GM12878 (cell line): ENCODE data around the gene XRCC6. TPM values are rescaled to one million over a fixed set of nuclear protein-coding genes. Genes with fewer than 3 reads are reported as not detected.

Experiments used
- ATAC-seq: fragments of 200-7000 bp; cut with Tn5 transposase; 3 replicates; pipeline ENCODE4 v1.9.1; 2020; ENCODE audit warnings: mild to moderate bottlenecking, moderate library complexity
- BruUV-seq: library from RNA; stranded (reverse); fragments of 400-500 nt; replicated peaks from 2 replicates; lab custom pipeline; 2021; lab: Mats Ljungman, UMichigan
- CTCF ChIA-PET: fragments of 300-600 bp; sonication (Branson Sonifier 250); formaldehyde crosslinking; extraction: SDS; loops from one replicate; lab custom pipeline; 2021; ENCODE audit warnings: inconsistent platforms; lab: Yijun Ruan, JAX
- POLR2A ChIA-PET: fragments of 350-600 bp; formaldehyde crosslinking; extraction: SDS; loops from one replicate; lab custom pipeline; 2021; ENCODE audit warnings: inconsistent platforms; lab: Charles Lee
- RAD21 ChIA-PET: fragments of 300-600 bp; sonication (Branson Sonifier 250); formaldehyde crosslinking; loops from one replicate; lab custom pipeline; 2023; ENCODE audit warnings: antibody characterized with exemption; ENCODE audit not compliant: unreplicated experiment; lab: Charles Lee
- SMC1A ChIA-PET: fragments of 300-600 bp; sonication (Branson Sonifier 250); formaldehyde crosslinking; loops from one replicate; lab custom pipeline; 2023; ENCODE audit not compliant: unreplicated experiment, uncharacterized antibody; lab: Charles Lee
- DNase-seq: peaks from one replicate; pipeline ENCODE4 v3.0.0-alpha.2; 2011; ENCODE audit warnings: low read depth, low spot score
- FAIRE-seq: peaks from 3 replicates; lab custom pipeline; 2011; peaks lifted over from hg19 to GRCh38; lab: Jason Lieb, UNC
- H2AFZ ChIP-seq: 2 replicates; pipeline ENCODE4 v1.6.0; 2011; ENCODE audit warnings: low read depth, low read length, control low read depth; ENCODE audit not compliant: control insufficient read depth
- H3K27ac ChIP-seq: 2 replicates; pipeline ENCODE4 v1.5.1; 2011; ENCODE audit warnings: control low read depth; ENCODE audit not compliant: control insufficient read depth, insufficient read depth
- H3K27me3 ChIP-seq, 2 experiments: replicated peaks in 1 of 2; 2 replicates each; pipeline versions ENCODE4 v1.6.0 to v1.6.1; 2011; ENCODE audit warnings: low read length in 1 of 2; ENCODE audit not compliant: control insufficient read depth in 2 of 2, insufficient read depth in 2 of 2
- H3K36me3 ChIP-seq, 2 experiments: 2 replicates each; pipeline ENCODE4 v1.5.1; 2011; ENCODE audit warnings: low read length in 1 of 2; ENCODE audit not compliant: control insufficient read depth in 2 of 2, insufficient read depth in 2 of 2
- H3K4me1 ChIP-seq: 2 replicates; pipeline ENCODE4 v1.6.1; 2011; ENCODE audit warnings: mild to moderate bottlenecking, low read length, moderate library complexity, mixed read lengths; ENCODE audit not compliant: control insufficient read depth, insufficient read depth
- H3K4me2 ChIP-seq: 2 replicates; pipeline ENCODE4 v1.6.0; 2011; ENCODE audit warnings: control low read depth; ENCODE audit not compliant: control insufficient read depth, insufficient read depth
- H3K4me3 ChIP-seq: fragments of 200-600 bp; sonication (generic); 2 replicates; pipeline ENCODE4 v1.5.1; 2016
- H3K79me2 ChIP-seq: 2 replicates; pipeline ENCODE4 v1.6.0; 2011; ENCODE audit warnings: low read length; ENCODE audit not compliant: control insufficient read depth, insufficient read depth
- H3K9ac ChIP-seq: 2 replicates; pipeline ENCODE4 v1.8.0; 2011; ENCODE audit warnings: low read length, control low read depth, mixed read lengths; ENCODE audit not compliant: control insufficient read depth, insufficient read depth
- H3K9me3 ChIP-seq: replicated peaks from 3 replicates; pipeline ENCODE4 v1.5.1; 2011; ENCODE audit warnings: mild to moderate bottlenecking, low read length; ENCODE audit not compliant: control insufficient read depth, insufficient read depth
- H4K20me1 ChIP-seq: 2 replicates; pipeline ENCODE4 v1.6.0; 2011; ENCODE audit not compliant: control insufficient read depth, insufficient read depth
- RELA ChIP-seq: fragments of 450-650 bp; IDR thresholded peaks from 2 replicates; pipeline ENCODE4 v1.8.0; 2014; ENCODE audit warnings: borderline replicate concordance; ENCODE audit not compliant: partially characterized antibody
- WGBS: methylation state at CpG from one replicate; pipeline ENCODE4 v1.1.6; 2016; ENCODE audit warnings: low lambda C conversion rate; ENCODE audit not compliant: insufficient replicate concordance, insufficient coverage; ENCODE audit errors: missing lambda C conversion rate; 5-methylcytosine and 5-hydroxymethylcytosine counted together
- in situ Hi-C: fragments of 300-500 bp; cut with MboI; formaldehyde crosslinking; loops from 9 replicates; pipeline ENCODE4 v1.14.3; 2018; ENCODE audit warnings: mixed read lengths
- intact Hi-C: fragments of 100-400 bp; cut with micrococcal nuclease; formaldehyde crosslinking; loops from one replicate; pipeline ENCODE4 v1.14.2; 2022; ENCODE audit not compliant: unreplicated experiment
- polyA plus RNA-seq, 11 experiments: library from polyadenylated mRNA; depleted of rRNA in 4 of 11; unstranded in 6 of 11; stranded (reverse) in 5 of 11; fragments of >200 nt; fragmentation: Nextera tagmentation in 4 of 11; fragmentation: Illumina TruSeq in 1 of 11; extraction: Ambion mirVana in 4 of 11; extraction: Trizol in 1 of 11; gene quantifications; 1 replicate in 1 of 11; 2 replicates in 10 of 11; pipeline versions ENCODE4 v1.2.1 to v1.2.3, GENCODE V29; 2011 to 2016; ENCODE audit warnings: inconsistent platforms in 2 of 11, missing spikeins in 2 of 11, low read depth in 1 of 11
- total RNA-seq, 4 experiments: library from RNA; depleted of rRNA in 3 of 4; stranded (reverse); fragments of >200 nt in 3 of 4; fragmentation: Illumina TruSeq in 1 of 4; extraction: Trizol in 1 of 4; gene quantifications; 2 replicates each; pipeline versions ENCODE4 v1.2.1 to v1.2.3, GENCODE V29; 2013 to 2021
- TF ChIP-seq, protein P1 (sequence below): fragments of 450-650 bp; IDR thresholded peaks from 2 replicates; pipeline ENCODE4 v1.6.1; 2016; ENCODE audit warnings: mild to moderate bottlenecking

Gene XRCC6
- total and polyA plus RNA-seq, 10 of the 15 experiments (the other 5 are each of a cell fraction or from before 2014, with no cell fraction given) = 186 to 718 (median 348) TPM

DNA sequence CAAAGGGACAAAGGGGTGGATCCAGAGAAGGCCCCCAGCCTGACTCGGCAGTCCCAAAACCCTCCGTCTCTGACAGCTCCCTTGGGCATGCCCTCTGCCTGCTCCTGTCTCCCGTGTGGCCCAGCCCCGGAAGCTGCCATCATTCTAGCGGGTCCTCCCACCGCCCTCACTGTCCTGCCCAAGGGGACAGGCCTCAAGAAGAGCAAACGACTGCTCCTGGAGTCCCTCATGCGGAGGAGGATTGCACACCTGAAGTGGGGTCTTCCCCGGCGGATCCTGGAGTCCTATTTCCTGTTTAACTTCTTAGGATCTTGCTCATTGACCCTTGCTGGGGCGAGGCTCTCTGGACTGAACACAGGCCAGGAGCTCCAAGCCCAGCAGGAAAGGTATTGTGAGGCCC lies 75.6 kb downstream of the XRCC6 start:
- POLR2A ChIA-PET = interaction anchor here (0.6 to 3.8 kb wide), 11 partner anchors 49 to 756 kb away, joined by 3 to 27 read pairs (median 5); partner anchors contain the start of genes CCDC134, CENPM and SREBF2
- H3K79me2 ChIP-seq = no peaks in the 10 kb centered on the region
- in situ Hi-C loops (loop anchor here (5.0 kb wide), 1 partner anchor 246 kb away; no protein-coding TSS in a partner anchor), intact Hi-C loops (loop anchor here (1.0 to 5.0 kb wide), 4 partner anchors 51 to 245 kb away; partner anchors contain the start of gene CCDC134)
- peak overlapping the region; percentile 48; the same call in 1 of the 2 replicates for H3K27ac ChIP-seq
- peak overlapping the region; percentile 34; the same call in 1 of the 2 replicates for H3K9ac ChIP-seq
- SMC1A ChIA-PET = interaction anchor here (0.7 to 3.8 kb wide), 33 partner anchors 9 to 788 kb away, joined by 3 to 50 read pairs (median 6); partner anchors contain the start of genes CCDC134 and SNU13
- TF ChIP-seq, protein P1, sequence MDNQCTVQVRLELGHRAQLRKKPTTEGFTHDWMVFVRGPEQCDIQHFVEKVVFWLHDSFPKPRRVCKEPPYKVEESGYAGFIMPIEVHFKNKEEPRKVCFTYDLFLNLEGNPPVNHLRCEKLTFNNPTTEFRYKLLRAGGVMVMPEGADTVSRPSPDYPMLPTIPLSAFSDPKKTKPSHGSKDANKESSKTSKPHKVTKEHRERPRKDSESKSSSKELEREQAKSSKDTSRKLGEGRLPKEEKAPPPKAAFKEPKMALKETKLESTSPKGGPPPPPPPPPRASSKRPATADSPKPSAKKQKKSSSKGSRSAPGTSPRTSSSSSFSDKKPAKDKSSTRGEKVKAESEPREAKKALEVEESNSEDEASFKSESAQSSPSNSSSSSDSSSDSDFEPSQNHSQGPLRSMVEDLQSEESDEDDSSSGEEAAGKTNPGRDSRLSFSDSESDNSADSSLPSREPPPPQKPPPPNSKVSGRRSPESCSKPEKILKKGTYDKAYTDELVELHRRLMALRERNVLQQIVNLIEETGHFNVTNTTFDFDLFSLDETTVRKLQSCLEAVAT = 0 out of 2 replicates have a peak, but pooled peaks have one; percentile 30
- TF ChIP-seq RELA = no peak
- ATAC-seq (peak; percentile 37), DNase-seq (no peak), FAIRE-seq (no peak)
- WGBS = 56% methylated on average over 8 of the region's 11 CpGs
- H3K9me3 ChIP-seq = no peaks in the 10 kb centered on the region; the same call in 2 of the 3 replicates
- H2AFZ ChIP-seq = peak overlapping the region; percentile 85
- no peak overlapping the region for H3K4me3 ChIP-seq
- peak overlapping the region; percentile 54 for H3K4me2 ChIP-seq
- CTCF ChIA-PET = interaction anchor here (0.6 to 4.3 kb wide), 78 partner anchors 9 to 438 kb away, joined by 3 to 75 read pairs (median 7); partner anchors contain the start of genes CCDC134, CENPM, NDUFA6 and PMM1
- BruUV-seq = no TSS peak
- H3K36me3 ChIP-seq = peaks cover 0 to 4% of the 10 kb centered on the region in 2 experiments; a peak in 1 of 4 replicates
- H3K27me3 ChIP-seq = no peaks in the 10 kb centered on the region
- H4K20me1 ChIP-seq = no peaks in the 10 kb centered on the region
- H3K4me1 ChIP-seq = peaks cover 19% of the 10 kb centered on the region
- RAD21 ChIA-PET = interaction anchor here (0.7 to 3.7 kb wide), 50 partner anchors 8 to 747 kb away, joined by 3 to 58 read pairs (median 4); partner anchors contain the start of genes CCDC134, CENPM, NDUFA6 and SMIM45
